ENCODE data around the gene FASTK.
A peak's percentile ranks its signal among the peaks of the same experiment; 100 is the strongest.

FASTK gene, protein sequence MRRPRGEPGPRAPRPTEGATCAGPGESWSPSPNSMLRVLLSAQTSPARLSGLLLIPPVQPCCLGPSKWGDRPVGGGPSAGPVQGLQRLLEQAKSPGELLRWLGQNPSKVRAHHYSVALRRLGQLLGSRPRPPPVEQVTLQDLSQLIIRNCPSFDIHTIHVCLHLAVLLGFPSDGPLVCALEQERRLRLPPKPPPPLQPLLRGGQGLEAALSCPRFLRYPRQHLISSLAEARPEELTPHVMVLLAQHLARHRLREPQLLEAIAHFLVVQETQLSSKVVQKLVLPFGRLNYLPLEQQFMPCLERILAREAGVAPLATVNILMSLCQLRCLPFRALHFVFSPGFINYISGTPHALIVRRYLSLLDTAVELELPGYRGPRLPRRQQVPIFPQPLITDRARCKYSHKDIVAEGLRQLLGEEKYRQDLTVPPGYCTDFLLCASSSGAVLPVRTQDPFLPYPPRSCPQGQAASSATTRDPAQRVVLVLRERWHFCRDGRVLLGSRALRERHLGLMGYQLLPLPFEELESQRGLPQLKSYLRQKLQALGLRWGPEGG

DNA sequence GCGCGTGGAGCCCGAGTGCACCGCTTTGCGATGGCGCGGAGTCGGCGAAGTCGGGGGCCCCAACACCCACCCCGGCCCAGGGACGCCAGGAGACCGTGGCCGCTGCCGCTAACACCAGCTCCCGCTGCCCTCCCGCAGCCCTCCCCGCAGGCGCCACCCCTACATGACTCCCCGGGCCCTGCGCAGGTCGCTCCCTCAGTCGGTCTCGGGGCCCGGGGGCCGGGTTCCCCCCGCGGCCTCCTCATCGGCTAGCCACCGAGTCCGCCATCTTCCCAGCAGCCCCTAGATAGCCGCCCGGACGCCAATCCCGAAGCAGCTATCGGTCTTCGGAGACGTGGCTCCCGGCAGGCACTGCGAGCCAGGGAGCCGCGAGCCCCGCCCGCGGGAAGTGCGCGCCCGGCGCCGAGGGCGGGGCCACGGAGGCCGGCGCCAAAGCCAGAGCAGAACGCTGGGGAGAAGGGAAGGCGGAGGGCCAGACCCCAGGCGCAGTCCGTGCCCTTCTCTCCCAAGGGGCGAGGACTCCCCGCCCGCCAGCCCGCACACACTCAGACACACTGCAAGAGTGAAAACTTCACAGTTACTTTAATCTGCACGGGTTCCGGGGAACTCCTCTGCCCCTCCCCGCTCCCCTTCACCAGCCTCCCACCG lies at the start of gene FASTK:
FASTK (minus strand) TSS at position 288 of the 648 bp plus-strand sequence; CDS start at position 245, 43 bp downstream.
- peak; percentile 92 for DNase-seq

DNA sequence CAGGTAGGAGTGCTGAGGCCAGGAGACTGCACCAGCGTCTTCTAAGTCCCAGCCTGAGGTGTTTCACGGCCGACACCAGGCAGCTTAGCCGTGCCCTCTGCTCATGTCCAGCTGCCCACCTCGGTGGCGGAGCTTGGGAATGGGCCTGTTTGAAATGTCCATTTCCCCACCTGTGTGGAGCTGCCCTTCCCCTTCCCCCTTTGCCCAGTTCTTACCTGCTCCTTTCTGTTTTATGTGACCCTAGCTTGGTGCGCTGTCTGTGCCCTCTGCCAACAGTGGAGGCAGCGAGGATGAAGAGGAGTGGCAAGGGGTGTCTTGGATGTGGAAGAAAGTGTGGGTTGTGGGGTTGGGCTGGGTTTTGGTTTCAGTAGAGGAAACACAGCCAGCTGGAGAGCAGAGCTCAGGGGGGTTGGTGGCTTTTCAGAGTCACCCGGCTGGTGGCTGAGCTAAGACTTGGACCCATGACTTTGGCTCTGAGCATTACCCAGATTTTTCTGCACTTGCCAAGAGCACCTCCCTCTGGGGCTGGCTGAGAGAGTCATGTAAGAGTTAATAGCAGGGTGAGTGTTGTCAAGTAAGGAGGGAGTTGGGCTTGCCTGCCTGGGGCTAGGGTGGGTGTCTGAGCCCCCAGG lies 49.5 kb upstream of the FASTK start:
- DNase-seq, result no peak

DNA sequence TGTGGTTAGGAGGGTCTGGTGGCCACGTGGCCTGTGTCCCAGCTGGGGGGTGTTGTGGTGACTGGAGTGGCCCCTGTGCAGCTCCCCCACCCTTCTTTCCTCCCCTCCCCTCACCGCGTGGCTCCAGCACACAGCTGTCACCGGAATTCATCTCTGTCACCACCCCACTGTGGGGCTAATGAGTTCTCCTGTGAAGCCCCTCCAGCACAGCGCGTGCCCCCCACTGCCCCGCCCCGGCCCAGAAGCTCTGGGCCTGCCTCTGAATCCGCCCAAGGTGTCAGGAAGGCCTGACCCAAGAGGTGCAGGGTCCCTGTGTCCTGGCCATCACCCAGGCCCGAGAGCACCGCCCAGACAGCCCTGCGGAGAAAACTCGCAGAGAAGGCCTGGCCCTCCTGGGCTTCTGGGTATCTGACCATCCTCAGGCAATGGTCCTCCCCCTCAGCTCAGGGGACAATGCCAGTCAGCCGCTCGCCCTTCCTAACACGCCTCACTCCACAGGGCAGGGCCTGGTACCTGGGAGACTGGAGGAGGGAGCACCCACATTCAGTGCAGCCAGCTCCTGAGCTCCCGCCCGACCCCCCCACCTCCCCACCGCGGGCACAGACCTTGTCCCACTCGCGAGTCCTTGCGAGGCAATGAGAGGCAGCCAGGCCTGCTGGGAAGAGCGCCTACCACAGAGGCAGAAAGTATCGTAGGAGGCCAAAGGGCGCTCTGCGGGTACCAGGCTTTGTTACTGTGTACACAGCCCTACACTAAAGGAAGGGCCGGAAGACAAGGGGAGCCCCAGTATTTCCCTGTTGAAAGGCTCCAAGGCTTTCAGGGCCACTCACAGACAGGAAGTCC lies 48.7 kb upstream of the FASTK start:
- no peak for DNase-seq

DNA sequence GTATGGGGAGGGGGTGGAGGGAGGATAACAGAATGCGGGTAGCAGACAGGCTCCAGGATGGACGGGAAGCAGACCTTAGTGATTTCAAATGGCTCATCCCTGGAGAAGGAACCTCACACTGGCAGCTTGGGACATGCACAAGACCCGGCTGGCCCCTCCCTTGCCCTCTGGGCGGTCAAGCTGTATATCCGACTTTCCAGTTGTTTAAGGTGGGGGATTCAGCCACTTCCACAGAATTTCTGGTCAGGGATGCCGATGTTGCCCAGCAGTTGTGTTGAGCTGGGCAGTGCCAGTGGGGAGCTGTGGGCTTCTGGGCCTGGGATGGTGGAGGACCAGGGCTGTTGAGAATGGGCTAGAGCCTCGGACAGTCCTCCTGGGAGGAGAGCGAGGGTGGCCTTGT lies 48.1 kb upstream of the FASTK start:
- DNase-seq, result no peak

DNA sequence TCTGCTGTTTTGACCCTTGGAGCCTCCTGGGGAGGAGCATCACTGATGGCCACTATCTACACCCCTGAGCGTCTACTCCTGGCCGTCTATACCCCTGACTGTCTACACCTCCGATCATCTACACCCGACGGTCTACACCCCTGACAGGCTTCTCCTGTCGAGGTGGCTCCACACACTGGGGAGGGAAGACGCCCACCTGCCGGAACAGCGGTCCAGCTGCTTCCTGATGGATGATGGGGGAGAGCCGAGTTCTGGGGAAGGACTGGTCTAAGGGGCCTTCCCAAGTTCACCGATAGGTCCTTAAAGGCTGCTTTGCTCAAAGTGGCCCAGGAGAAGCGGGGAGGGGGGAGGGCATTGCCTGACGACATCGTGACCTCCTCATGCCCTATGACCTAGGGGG lies 47.5 kb upstream of the FASTK start:
- no peak for DNase-seq

DNA sequence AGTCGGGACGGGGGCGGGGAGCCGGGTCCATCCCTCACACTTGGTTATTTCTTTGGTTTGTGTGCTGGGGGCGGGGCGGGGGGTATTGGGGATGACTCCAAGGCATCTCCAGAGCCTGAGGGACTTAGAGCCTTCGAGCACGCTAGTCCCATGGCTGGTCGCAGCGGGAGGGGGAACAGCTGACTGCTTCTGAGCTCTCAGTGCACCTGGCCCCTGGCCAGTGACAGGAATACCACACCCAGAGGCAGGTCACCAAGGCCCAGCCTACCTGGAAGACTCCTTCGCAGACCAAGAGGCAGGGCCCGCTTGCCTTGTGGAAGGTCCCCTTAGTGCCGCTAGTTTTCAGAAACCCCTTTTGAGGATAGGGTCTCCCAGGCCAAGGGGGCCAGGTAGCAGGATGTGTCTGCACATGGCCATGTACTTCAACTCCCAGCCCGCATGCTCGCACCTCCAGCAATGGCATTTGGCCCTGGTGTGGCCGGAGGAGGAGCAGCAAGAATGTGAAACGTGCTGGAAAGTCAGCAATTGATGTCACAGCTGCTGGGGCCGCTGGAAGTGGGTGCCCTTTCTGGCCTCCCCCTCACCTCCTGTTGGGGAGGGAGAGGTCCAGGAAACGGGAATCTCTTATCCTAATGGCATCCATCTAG lies 46.0 kb upstream of the FASTK start:
- DNase-seq, result no peak

DNA sequence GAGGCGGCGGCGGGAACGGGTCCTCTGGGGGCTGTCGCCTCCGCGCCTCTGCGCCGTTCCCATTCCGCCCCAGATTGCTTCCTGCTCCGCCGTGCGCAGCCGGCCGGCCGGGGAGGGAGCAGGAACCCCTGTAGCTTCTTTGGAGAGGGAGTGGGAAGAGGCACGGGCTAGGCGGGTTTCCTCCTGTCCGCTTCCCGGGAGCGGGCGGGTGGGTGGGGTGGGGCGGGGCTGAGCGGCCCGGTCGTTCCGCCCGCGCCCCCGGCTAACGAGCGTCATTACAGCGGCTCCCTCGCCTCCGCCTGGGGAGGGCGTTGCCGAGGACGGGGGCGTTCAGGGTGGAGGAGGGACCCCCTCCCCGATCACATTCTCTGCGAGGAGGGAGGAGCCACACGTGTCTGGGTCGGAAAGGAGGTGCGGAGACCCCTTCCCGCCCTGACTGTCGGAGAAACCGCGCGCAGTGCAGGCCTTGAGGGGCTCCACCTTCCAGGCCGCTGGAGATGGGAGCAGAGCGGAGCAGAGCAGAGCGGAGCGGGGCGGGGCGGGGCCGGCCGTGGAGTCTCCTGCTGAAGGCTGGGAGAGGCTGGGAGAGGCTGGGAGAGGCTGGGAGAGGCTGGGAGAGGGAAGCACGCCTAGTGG lies 45.4 kb upstream of the FASTK start:
- DNase-seq, result no peak

DNA sequence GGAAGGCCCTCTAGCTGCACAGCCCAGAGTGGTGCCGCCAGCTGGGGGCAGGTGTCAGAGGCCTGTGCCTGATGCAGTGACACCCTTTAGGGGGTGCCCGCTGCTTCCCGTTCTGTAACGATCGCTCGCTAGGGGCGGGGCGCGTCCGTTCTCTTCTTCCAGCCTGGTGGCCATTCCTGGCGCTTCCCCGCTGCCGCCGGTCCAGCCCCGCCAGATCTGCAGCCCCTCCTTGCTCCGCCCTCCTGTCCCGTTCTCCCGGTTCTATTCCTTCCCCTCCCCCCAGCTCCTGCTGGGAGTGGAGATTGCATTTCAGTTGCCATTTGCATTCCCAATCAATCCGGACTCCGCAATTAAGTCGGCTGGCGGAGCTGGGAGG lies 44.8 kb upstream of the FASTK start:
- DNase-seq, result no peak

DNA sequence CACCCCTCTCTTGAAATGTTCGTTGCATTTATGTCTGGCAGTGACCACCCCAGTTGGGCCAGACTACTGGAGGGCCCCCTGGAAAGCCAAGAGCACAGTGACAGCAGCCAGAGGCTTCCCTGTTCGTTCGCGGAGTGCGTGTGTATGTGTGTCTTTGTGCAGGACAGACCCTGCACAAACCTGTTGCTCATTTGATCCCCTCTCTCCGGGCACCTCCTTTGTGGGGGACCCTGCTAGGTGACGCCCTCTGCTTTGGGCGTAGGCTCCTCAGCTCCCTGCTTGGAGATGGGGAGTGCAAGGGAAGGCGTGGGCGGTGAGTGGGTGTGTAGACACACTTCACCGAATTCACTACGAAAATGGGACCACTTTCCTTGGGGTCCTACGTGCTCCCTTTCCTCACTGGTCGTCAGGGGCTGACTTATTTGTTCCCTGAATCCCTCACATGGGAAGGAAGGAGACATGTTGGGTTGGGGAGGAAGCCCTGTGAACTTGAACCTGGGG lies 44.3 kb upstream of the FASTK start:
- no peak for DNase-seq

DNA sequence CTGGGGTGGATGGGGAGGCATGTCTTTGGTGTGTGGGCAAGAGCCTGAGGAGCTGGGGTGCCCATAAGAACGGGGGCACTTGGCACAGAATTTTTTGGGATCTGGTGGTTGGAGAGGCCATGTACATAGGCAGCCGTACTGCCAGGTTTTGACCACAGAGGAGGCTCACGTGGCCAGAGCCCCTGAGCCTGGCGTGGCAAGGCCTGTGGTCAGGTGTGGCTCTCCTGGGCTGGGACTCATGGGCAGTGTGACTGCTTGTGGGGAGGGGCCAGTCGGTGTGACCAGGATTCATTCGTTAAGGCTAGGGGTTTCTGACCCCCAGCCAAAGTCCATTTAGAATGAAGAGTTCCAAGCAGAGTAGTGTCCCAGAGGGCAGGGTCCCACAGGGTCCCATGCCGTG lies 43.9 kb upstream of the FASTK start:
- DNase-seq, result no peak

DNA sequence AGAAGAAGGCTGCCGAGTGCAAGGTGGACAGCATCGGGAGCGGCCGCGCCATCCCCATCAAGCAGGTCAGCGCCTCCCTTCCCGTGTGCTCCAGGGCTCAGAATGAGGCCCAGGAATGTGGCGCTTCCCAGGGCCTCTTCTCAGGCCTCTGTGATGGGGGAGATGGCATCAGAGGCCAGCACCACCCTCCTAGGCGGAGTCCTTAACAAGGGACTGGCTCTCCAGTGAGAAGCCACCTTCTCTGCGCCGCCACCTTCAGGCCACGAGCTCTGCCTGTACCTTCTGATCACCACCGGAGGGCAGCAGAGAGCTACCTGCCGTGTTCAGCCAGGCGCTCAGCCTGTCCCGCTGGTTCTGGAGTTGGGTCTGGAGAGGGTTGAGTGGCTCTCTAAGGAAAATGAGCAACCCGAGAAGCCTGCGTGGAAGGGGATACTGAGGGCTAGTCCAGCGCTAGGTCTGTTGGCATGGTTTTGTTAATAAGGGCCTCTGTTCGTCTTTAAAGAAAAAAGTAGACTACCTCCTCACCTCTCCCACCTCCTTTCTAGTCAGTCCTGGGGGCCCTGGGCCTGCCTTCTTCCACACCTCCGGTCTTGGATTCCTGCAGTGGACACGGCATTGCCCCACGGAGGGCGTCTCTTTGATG lies 43.3 kb upstream of the FASTK start:
- peak; percentile 85 for DNase-seq

DNA sequence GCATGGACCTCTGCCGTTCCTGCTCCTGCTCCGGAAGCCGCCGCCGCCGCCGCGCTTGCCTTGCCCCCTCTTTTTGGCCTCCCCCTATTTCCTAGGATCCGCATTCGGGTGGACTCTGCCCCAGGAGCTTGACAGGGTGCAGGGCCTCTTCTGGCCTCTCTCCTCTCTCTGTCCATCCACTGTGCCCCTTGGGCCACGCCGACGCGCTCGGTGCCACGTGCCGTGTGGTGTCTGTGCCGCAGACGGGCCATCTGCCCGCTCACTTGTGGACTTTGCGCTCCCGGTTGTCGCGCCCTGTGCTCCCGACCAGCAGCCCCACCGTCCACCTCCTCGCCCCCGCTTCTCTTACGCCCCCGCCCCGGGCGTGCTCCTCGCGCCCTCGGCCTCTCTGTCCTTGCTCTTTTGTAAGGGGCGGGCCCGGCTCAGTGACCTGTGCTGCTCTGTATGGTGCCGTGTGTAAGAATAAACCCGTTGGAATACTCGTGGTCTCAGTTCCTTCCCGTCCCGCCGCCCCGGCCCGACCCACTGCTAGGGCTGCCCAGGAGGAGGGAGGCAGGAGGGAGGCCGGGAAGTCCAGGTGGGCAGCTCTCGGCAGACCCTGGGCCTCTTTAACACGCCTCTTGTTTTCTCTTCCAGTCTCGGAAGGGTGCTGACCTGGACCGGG lies 42.7 kb upstream of the FASTK start:
- DNase-seq, result no peak

DNA sequence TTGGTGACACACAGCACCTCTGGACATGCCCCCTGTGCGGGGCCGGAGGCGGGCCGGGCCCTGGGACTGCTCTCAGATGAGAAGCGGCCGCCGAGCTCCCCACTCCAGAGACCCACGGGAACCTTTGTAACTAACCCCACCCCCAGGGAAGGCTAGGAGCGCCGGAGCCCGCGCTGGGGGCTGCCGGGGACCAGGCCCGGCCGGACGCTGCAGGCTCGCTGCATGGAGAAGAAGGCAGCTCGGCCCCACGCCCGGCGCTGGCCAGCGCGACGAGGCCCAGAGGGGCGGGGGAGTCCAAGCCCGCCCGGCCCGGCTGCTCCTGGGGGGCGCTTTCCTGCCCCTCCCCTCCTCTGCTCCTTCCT lies 42.2 kb upstream of the FASTK start:
- no peak for DNase-seq

DNA sequence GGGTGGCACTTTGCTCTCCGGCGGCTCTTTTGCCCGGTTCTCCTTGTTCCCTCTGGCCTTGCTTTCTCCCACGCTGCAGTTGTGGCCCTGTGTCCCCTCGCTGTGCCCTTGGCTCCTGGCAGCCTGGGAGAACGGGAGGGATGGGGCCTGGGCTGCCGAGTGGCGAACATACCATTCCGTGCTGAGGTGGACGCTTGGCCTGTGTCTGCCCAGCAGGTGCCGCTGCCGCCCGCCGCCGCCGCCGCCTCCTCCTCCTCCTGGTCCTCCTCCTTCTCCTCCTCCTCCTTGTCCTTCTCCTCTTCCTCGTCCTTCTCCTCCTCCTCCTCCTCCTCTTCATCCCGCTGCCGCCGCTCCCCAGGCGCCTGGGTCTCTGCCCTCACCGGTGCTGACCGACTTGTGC lies 41.7 kb upstream of the FASTK start:
- DNase-seq, result no peak

DNA sequence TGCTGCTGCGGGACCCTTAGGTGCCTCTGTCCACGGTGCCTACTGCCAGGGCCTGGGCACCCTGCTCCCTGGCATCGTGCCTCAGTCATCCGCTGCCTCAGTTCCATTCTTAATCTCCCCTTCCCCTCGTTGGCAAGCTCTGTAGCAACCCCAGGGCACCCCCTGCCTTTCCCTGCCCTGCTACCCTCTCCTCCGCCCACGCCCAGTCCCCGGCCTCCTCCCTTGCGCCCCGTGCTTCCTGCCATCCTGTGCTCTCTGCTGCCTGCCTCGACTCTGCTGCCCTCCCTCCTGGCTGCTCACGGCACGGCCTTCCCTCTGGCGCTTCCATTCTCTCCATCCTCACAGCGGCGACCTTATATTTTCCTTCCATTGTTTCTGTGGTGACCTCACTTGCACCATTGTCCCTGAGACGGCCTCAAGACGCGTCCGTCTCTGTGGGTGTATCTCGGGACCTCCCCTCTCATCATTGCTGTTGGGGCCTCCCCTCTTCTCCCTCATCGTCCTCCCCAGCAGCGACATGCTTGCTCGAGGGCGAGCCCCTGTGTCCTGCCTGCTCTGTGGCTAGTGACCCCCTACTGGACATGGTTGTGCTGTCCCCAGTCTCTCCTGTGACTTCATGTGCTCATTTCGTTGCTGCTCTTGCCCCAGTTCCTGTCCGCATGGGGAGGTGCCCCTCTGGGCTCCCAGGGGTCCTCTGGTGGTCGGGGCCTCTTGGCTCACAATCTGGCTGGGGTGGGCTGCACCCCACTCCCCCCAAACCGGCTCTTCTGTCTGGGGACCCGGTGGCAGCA lies 41.0 kb upstream of the FASTK start:
- DNase-seq, result no peak

DNA sequence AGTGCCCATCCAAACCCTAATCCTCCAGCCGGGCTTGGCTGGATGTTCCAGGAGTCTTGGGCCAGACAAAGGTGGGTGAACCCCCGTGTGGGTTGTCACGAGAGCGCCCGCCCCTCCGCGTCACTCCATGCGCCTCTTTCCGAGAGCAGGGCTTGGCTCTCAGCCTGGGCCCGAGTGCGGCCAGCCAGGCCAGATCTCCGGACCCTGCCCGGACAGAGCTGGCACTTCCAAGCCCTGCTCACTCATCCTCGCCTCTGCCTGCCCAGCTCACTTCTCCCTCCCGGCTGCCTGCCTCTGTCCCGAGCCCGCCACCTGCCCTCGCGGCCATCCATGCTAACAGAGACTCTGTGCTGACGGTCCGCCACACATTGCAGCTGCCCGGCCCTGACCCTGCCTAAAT lies 40.3 kb upstream of the FASTK start:
- no peak for DNase-seq

DNA sequence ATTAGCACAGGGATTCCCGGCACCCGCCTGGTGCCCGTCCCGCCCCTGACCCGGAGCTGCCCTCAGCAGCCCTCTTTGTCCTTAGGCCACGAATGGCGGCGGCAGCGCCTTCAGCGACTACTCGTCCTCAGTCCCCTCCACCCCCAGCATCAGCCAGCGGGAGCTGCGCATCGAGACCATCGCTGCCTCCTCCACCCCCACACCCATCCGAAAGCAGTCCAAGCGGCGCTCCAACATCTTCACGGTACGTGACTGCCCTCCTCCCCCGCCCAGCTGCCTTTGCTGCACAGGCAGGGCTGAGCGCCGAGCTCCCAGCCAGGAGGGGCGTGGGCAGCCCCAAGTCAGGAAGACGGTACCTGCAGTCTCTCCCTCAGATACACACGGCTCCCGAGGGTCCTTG lies 39.3 kb upstream of the FASTK start:
- DNase-seq, result no peak

DNA sequence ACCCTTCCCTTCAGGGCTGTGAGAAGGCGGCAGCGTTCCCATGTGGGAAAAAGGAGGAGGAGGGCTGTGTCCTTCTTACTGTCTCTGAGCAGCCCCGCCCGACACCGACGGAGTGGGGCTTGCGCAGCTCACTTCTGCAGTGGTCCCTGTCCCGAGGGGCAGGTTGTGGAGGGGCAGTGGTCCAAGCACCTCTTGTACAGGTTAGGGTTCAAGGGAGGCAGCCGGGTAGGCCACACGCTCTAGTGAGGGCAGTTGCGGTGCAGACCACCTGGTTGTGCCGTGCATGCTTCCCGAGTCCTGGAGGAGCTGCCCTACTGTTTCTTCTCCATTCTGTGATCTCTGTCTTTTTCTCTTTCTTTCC lies 38.4 kb upstream of the FASTK start:
- no peak for DNase-seq

DNA sequence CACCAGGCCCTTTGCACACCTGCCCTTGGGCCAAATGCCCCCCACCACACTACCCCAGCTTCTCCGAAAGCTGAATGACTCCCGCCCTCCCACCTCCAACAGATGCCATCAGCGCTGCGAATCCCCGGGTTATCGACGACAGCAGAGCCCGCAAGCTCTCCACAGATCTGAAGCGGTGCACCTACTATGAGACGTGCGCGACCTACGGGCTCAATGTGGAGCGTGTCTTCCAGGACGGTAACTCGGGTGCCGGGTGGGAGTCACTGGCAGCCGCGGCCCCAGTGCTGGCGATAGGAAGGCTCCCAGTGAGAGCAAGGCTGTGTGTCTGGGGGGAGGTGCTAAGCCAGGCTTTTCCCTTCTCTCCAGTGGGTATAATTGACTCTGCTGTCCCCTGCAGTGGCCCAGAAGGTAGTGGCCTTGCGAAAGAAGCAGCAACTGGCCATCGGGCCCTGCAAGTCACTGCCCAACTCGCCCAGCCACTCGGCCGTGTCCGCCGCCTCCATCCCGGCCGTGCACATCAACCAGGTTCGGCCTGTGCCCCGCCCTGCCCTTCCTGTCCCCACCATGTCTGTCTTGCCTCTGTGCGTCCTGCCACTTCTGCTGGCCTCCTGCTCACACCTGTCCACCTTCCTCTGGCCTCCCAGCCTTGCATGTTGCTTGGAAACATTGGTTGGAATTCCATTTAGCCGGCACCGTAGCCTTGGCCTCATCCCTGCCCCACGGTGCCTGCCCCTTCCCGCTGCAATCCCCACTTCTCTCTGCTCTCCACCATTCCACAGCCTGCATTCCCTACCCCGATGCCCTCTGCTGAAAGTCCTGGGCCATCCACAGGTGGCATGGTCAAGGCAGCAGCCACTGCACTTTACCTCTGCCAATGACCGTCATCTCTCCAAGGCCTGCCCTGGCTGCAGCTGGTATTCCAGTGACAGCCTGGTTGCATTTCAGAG lies 37.8 kb upstream of the FASTK start:
- DNase-seq, result no peak
